ENCODE data around the gene KIF9.

KIF9 gene

DNA sequence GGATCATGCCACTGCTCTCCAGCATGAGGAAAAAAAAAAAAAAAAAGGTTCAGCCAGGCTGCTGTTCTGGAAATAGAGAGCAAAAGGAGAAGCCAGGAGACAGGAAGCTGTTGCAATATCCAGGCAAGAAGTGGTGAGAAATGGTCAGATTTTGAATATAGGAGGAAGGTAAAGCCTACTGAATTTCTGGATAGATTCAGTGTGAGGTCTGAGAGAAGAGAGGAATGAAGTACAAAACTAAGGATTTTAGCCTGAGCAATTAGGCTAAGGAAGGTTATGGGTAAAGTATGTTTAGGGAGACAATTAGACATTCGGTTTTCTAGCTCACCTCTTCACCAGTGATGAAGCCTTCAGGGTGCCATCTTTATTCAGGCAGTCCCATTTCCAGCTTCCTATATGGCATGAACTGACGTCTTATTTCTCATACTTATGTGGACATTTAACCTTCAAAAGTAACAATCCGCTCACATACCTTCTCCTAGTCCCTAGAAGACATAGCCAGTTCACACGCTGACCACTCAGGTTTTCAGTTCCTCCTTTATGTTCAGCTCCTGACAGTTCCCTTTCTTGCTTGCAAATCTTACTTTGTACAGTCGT is 57.2 kb downstream of the KIF9 start:
- Histone ChIP-seq H3K79me2 (ENCODE audit: insufficient read depth, low read length) (no peaks in the 10 kb centered on the region), H3K9me3 (ENCODE audit: insufficient read depth, low read length, severe bottlenecking) (no peaks in the 10 kb centered on the region), H2AFZ (ENCODE audit: low read depth, low read length) (no peak overlapping the region), H3K9ac (ENCODE audit: low read depth, low read length) (no peak overlapping the region), H4K20me1 (ENCODE audit: insufficient read depth, low read length) (no peaks in the 10 kb centered on the region), H3K27ac (ENCODE audit: low read length) (no peak overlapping the region), H3K4me3 (ENCODE audit: low read depth in 1 of 2, low read length in 2 of 2) (no peak overlapping the region), H3K4me1 (ENCODE audit: insufficient read depth, low read length) (no peaks in the 10 kb centered on the region), H3K27me3 (ENCODE audit: insufficient read depth, low read length, poor library complexity) (no peaks in the 10 kb centered on the region), H3K36me3 (ENCODE audit: insufficient read depth, low read length) (no peaks in the 10 kb centered on the region), H3K4me2 (ENCODE audit: insufficient read depth, low read length) (no peak overlapping the region)
- ATAC-seq (ENCODE audit: insufficient read depth, low read depth) (no peak), DNase-seq (no peak)
- TF ChIP-seq, protein P1, sequence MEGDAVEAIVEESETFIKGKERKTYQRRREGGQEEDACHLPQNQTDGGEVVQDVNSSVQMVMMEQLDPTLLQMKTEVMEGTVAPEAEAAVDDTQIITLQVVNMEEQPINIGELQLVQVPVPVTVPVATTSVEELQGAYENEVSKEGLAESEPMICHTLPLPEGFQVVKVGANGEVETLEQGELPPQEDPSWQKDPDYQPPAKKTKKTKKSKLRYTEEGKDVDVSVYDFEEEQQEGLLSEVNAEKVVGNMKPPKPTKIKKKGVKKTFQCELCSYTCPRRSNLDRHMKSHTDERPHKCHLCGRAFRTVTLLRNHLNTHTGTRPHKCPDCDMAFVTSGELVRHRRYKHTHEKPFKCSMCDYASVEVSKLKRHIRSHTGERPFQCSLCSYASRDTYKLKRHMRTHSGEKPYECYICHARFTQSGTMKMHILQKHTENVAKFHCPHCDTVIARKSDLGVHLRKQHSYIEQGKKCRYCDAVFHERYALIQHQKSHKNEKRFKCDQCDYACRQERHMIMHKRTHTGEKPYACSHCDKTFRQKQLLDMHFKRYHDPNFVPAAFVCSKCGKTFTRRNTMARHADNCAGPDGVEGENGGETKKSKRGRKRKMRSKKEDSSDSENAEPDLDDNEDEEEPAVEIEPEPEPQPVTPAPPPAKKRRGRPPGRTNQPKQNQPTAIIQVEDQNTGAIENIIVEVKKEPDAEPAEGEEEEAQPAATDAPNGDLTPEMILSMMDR (IDR thresholded peaks at IDR 0.05; ENCODE audit: borderline replicate concordance, extremely low read depth, low read length, poor library complexity, severe bottlenecking) = no peak
- TF ChIP-seq EZH2 (IDR thresholded peaks at IDR 0.05; ENCODE audit: borderline replicate concordance, low read depth, low read length, severe bottlenecking) = no peak

DNA sequence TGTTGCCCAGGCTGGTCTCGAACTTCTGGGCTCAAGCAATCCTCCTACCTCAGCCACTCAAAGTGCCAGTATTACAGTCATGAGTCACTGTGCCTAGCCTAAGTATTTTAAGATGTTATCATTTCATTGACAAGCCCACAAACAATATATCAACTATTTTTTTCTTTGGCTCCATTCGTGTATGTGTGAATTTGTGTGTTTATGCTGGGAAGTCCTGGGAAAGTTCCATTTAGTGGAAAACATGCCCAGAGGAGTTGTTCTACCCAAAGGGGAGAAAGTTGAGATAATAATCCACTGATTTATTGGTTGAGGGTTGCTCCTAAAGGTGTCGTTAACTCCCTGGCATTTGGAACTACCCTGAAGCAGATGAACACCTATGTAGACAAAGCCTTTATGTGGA is 58.8 kb downstream of the KIF9 start:
- Histone ChIP-seq H3K9ac (ENCODE audit: low read depth, low read length) (no peak overlapping the region), H3K27me3 (ENCODE audit: insufficient read depth, low read length, poor library complexity) (no peaks in the 10 kb centered on the region), H3K4me2 (ENCODE audit: insufficient read depth, low read length) (no peak overlapping the region), H3K27ac (ENCODE audit: low read length) (no peak overlapping the region), H3K79me2 (ENCODE audit: insufficient read depth, low read length) (no peaks in the 10 kb centered on the region), H3K36me3 (ENCODE audit: insufficient read depth, low read length) (no peaks in the 10 kb centered on the region), H4K20me1 (ENCODE audit: insufficient read depth, low read length) (no peaks in the 10 kb centered on the region), H3K9me3 (ENCODE audit: insufficient read depth, low read length, severe bottlenecking) (no peaks in the 10 kb centered on the region), H2AFZ (ENCODE audit: low read depth, low read length) (no peak overlapping the region), H3K4me1 (ENCODE audit: insufficient read depth, low read length) (no peaks in the 10 kb centered on the region), H3K4me3 (ENCODE audit: low read depth in 1 of 2, low read length in 2 of 2) (no peak overlapping the region)
- no peak for ATAC-seq (ENCODE audit: insufficient read depth, low read depth)
- TF ChIP-seq, protein P1 (IDR thresholded peaks at IDR 0.05; ENCODE audit: borderline replicate concordance, extremely low read depth, low read length, poor library complexity, severe bottlenecking) = no peak
- no peak for TF ChIP-seq EZH2 (IDR thresholded peaks at IDR 0.05; ENCODE audit: borderline replicate concordance, low read depth, low read length, severe bottlenecking)
- no peak for DNase-seq

DNA sequence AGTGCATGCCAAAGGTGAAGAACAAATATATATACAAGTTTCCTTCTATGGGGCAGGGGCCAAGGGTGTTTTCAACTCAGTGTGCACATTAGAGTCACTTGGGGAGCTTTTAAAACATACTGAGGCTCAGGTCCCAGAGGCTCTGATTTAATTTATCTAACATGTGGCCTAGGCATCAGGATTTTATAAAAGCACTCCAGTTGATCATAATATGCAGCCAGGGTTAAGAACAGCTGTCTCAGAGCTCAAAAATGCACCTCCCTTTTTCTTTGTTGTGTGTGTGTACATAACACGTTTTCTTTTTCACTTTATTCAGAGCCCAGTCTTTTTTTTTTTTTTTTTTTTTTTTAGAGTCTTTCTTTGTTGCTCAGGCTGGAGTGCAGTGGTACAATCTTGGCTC is 60.8 kb downstream of the KIF9 start:
- Histone ChIP-seq H3K9me3 (ENCODE audit: insufficient read depth, low read length, severe bottlenecking) (no peaks in the 10 kb centered on the region), H2AFZ (ENCODE audit: low read depth, low read length) (no peak overlapping the region), H3K27me3 (ENCODE audit: insufficient read depth, low read length, poor library complexity) (no peaks in the 10 kb centered on the region), H3K9ac (ENCODE audit: low read depth, low read length) (no peak overlapping the region), H3K36me3 (ENCODE audit: insufficient read depth, low read length) (no peaks in the 10 kb centered on the region), H3K79me2 (ENCODE audit: insufficient read depth, low read length) (no peaks in the 10 kb centered on the region), H3K4me3 (ENCODE audit: low read depth in 1 of 2, low read length in 2 of 2) (no peak overlapping the region), H3K4me2 (ENCODE audit: insufficient read depth, low read length) (no peak overlapping the region), H4K20me1 (ENCODE audit: insufficient read depth, low read length) (no peaks in the 10 kb centered on the region), H3K27ac (ENCODE audit: low read length) (no peak overlapping the region), H3K4me1 (ENCODE audit: insufficient read depth, low read length) (no peaks in the 10 kb centered on the region)
- DNase-seq = no peak
- TF ChIP-seq, protein P1 (IDR thresholded peaks at IDR 0.05; ENCODE audit: borderline replicate concordance, extremely low read depth, low read length, poor library complexity, severe bottlenecking) = no peak
- no peak for TF ChIP-seq EZH2 (IDR thresholded peaks at IDR 0.05; ENCODE audit: borderline replicate concordance, low read depth, low read length, severe bottlenecking)
- ATAC-seq (ENCODE audit: insufficient read depth, low read depth) = no peak

All from DND-41 (cell line).